ENCODE data around the gene DRGX. TPM values are rescaled to one million over a fixed set of nuclear protein-coding genes. Genes with fewer than 3 reads are reported as not detected.
A peak's percentile ranks its signal among the peaks of the same experiment; 100 is the strongest.

Gene DRGX
- total RNA-seq, 1 donor from 2014 or later = not detected

DNA sequence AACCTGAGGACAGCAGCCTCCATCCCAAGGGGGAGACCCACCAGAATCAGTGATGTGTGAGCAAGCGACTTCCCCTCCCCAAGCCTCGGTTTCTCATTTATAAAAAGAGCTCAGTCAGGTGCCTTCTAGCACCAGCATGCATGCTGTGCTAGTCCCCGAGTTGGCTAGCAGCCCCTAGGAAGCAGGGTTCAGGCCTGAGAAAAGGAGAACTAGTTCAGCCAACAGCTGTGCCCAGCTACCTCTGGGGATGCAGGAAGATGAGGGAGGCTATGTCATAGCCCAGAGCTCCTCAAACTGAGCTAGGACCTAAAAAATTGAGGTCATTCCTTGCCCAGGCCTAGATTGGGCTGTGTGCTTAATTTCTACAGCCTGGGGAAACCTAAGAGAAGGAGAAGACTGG lies 13.7 kb downstream of the DRGX start:
- no peak for DNase-seq (ENCODE audit: low spot score)

GRCh38 chr10:49381111-49381900 lies 14.6 kb downstream of the DRGX start:
- no peak for DNase-seq (ENCODE audit: low spot score)

DNA sequence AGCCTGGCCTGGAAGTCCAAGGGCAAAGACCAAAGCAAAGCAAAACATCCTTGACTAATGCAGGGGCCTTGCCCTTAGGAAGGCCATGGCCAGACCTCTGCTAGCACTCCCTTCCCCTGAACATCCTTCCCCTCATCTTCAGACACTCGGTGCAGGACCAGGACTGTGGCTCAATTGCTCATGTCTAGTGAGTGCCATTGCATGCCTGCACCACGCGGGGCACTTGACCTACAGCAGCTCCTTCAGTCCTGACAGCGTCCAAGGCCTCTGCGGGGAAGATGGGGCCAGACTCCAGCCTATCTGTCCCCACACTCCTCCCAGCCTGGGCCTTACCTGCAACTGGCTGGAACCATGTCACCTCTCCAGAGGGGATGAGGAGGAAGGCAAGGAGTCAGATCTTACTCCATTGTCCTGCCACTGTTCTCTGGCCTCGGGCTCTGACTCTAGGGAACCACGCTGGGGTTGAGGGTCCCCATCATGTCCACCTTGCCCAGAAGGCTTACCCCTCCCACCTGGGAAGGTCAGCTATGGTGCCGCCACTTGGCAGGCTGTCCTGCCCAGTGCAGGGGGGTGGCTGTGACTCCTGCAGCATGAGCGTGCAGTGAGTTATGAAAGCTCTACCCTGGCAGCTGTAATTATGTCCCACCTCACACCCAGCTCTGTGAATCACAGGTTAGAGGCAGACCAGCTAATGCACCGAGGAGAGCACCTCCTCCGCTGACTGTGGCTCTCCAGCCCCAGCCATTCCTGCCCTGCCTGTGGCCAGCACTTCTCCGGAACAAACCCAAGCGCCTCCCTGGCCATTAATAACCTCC lies 16.1 kb downstream of the DRGX start:
- no peak for DNase-seq (ENCODE audit: low spot score)

DNA sequence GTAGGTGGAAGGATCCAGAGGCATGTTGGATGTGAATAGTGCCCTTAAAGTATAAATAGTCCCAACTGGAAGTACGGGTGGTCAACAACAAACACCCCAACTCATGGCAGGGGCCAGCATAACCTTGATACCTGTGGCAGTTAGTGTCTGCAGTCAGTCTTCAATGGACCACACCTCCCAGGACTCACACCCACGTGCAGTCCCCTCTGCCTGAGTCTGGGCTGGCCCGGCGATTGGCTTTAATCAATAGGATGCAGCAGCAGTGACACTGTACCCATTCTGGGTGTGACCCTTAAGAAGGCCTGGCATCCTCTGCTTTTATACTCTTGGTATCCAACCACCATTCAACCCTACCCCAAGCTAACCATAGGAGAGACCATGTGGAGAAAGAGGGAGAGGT lies 18.6 kb downstream of the DRGX start:
- DNase-seq (ENCODE audit: low spot score) = no peak

GRCh38 chr10:49375611-49376010 lies 20.3 kb downstream of the DRGX start:
- no peak for DNase-seq (ENCODE audit: low spot score)

GRCh38 chr10:49374740-49375139 lies 21.1 kb downstream of the DRGX start:
- no peak for DNase-seq (ENCODE audit: low spot score)

DNA sequence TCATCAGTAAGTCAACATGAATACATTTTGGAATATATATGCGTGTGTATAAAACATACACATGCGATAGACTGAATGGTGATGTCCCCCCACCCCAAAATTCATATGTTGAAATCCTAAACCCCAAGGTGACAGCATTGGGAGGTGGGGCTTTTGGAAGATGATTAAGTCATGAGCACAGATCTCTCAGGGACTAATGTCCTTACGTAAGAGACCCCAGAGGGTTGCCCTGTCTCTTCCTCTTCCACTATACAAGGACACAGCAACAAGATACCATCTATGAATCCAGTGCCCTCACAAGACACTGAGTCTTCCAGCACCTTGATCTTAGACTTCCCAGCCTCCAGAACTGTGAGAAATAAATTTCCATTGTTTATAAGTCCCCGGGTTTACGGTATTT lies 22.5 kb downstream of the DRGX start:
- no peak for DNase-seq (ENCODE audit: low spot score)

DNA sequence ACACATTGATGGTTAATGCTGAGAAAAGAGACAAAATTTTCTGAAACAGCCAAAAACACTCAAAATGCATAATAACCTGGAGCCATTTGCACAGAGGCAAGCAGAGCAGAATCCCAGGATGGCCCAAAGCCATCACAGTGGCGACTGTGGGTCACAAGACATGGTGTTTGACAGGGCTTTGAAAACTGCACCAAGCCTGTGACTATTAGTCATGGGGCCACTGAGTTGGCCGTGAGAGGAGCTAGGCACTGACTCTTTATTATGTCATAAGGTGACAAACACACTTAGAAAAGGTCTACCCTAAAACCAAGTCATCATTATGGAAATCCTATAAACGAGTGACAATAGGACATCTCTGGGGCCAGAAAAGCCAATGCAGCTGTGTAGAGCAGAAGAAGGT lies 23.9 kb downstream of the DRGX start:
- DNase-seq (ENCODE audit: low spot score) = no peak

DNA sequence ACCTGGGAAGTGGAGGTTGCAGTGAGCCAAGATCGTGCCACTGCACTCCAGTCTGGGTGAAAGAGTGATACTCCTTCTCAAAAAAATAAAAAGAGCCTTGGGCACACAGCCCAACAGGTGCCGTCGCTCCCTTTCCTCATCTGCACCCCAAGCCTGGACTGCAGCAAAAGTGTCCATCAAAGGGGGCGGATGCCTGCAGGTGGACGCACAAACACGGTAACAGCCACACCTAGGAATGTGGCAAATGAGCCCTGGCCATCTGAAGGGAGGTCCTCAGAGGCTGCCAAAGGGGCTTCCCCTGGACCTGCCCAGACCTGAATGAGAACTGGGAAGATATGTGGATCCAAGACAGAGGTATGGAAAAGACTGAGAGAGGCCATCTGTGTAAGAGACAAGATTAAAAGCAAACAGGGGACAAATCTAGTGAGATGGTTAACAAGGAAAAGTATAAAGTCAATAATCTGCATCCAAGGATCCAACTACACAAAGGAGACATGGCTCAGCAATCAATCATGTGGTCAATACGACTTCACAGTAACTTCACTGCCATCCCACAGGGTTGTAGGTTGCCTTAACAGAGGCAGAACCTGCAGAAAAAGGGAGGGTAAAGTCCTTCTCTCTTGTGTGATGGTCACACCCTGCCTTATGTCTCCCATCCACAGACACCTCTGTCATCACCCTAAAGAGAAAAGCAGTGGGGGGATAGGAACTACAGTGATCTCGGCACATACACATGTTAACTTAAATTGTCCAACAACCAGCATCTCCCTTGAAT lies 25.4 kb downstream of the DRGX start:
- DNase-seq (ENCODE audit: low spot score) = no peak

- no peak for DNase-seq (ENCODE audit: low spot score)
Measured at GRCh38 chr10:49369216-49370162, 26.4 kb downstream of the DRGX start.

DNA sequence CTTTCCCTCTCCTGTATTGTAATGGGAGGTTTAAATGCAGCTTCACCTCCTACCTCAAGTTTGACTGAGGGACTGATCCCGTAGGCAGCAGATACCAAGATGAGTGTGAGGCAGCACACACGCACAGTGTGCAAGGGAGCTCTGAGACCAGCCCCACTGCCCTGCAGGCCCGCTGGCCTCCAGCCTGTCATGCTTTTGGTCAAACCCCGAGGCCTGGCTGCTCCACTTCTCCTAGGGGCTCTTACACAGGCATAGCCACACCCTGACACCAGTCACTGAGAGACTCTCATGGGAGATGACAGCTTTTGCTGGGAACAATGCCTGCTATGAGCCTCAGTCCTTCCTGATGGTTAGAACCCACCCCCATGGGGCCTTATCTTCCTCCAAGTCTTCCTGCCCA lies 27.6 kb downstream of the DRGX start:
- DNase-seq (ENCODE audit: low spot score) = no peak

DNA sequence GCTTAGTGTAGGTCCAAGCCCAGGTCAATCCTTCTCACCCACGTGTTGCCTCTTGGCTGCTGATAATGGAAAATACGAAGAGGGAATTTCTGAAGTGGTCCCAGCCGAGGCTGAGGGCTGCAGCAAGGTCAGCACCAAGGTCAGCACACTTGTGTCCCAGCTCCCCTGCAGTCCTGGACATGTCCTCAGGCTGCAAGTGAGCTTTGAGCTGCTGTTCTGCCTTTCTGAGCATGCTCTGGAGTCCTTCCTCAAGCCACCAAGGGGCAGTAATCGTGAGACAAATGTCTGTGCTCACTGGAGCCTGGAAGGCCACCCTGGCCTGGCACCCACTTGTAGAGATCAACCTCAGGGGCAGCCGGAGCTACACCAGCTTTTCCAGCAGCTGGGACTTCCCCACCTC lies 28.3 kb downstream of the DRGX start:
- DNase-seq (ENCODE audit: low spot score) = no peak

DNA sequence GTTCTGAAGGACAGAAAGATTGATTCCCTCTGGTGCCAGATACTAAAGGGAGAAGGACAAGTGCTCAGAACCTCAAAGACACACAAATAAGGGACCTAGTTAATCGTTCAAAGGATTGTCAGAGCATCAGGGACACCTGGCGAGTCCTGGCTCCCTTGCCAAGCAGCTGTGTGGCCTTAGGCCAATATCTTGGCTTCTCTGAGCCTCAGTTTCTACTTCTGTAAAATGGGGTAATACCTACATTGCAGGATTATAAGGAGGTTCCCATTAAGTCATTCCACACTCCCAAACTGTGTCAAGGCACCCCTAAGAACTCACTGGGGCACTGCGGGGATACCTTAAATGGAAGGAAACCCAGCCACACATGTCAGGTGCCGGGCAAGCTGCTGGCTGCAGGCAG lies 29.4 kb downstream of the DRGX start:
- DNase-seq (ENCODE audit: low spot score) = no peak

GRCh38 chr10:49365675-49366415 lies 30.0 kb downstream of the DRGX start:
- peak; percentile 9 for DNase-seq (ENCODE audit: low spot score)

GRCh38 chr10:49365275-49365674 lies 30.6 kb downstream of the DRGX start:
- DNase-seq (ENCODE audit: low spot score) = no peak

- peak; percentile 2 for DNase-seq (ENCODE audit: low spot score)
Measured at GRCh38 chr10:49364747-49365146, 31.1 kb downstream of the DRGX start.

GRCh38 chr10:49364051-49364450 lies 31.8 kb downstream of the DRGX start:
- DNase-seq (ENCODE audit: low spot score) = no peak

DNA sequence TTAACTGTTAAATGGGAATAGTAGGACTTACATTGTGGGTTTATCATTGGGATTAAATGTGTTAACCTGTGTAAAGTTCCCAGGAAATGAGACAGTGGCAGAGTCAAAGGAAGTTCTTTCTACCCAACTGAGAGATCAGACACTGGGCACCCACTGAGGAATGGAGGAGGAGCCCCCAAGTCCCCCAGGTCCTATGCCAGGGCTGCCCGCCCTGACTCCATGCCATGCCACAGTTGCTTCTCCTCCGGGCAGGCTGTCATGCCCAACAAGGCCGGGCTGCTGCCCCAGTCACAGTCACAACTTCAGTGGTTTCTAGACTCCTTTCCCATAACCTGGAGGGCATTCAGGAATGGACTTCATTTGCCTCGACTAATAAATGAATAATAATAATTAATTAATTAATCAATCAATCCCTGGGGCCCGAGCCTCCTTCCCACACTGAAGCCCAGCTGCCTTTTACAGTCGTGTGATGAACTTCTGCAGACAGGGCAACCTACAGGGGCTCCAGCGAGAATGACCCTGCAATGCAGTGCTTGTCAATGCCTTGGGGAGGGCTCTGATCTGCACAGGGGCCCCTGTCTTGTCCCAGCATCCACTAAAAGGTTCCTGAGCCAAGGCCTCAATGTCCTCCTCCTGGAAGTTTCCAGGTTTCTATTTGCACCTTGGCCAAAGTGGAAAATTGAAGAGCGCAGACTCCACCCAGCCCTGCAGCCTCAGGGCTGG lies 32.4 kb downstream of the DRGX start:
- DNase-seq (ENCODE audit: low spot score) = peak; percentile 5

DNA sequence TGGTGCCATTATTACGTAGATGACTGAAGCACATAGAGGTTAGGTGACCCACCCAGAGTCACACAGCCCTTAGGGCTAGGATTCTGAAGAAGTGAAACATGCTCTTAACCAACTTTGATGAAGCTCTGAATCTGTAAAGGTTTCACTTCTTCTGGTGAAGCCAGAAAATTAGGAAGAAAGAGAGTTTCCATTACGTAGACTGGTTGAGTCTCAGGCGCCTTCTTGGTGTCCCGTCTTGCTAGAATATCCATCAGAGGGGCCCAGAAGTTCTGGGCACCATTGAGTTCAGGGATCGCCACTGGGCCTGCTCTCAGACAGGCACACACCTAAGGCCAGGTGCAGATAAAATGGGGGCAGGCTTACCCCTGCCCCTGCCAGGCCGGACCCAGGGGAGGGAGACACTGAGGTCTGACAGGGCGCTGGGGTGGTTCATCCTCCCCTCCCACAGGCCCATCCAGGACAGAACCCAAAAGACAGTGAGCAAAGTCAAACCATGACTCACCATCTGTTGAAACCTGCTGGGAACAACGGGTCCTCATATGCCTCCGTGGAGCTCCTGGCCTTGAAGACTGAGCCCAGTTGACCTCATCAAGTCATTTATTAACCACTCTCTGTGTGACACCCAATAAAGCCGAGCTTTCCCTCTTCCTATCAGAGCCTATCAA lies 33.2 kb downstream of the DRGX start:
- DNase-seq (ENCODE audit: low spot score) = peak; percentile 61
